Measurements from ENCODE around the gene IL12RB2.

IL12RB2 gene

DNA sequence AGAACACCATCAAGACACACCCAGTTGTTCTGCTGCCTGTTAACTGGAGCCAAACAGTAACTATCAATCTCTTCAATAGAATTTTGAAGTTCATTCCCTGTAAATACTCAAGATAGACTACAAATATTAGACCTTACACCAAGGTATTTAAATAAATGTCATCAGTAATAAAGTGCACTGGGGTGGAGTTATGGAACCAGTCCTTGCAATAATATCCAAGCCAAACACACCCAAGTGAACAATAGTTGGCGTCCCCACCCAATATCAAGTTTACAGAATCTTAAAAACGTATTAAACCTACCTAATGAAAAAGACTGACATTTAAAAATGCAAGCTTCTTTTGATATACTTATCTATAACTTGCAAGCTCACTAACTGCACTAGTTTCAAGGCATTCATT lies 119.8 kb downstream of the IL12RB2 start:
- H3K27ac ChIP-seq: no peak overlapping the region
- no peak for TF ChIP-seq ZFX (IDR thresholded peaks at IDR 0.05; ENCODE audit: borderline replicate concordance)

DNA sequence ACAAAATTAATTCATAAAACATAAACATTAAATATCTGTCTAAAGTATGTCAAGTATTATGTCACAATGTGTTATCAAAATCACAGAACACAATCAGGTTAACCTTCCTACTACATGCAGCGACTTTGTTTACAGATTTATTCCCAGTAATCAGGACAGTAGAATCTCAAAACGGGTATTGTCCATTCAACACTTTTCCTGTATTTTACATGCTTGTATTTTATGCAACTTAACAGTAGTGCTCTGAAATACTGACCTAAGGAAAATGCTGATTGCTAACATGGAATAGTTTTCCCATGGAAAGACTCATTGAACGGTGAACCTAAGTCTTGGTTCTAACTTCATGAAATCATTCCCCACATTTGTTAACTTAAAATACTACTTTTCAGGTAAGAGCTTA lies 120.3 kb downstream of the IL12RB2 start:
- H3K27ac ChIP-seq: peak overlapping the region; percentile 96; the same call in 1 of the 2 replicates

DNA sequence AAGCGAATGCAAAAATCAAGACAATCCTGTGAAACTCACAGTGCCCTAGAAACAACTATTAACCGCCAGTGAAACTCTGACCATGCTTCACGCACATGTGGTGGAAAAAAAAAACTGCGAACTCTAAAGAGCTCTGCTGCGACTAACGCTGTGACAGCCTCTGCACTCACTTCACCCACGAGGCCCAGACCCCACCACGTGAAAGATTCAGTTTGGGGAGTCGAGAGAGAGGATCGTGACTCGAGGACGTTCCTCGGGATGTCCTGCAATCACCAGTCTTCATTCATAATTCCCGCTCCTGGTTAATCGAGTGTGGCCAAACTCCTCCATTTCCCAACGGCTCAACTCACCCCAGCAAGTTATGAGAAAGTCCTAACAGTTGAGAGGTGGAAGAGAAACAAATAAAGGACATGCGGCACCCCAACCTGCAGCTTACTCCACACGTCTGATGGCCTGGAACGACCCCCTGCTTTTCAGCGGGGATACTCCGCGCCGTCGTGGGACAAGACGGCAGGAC lies 121.4 kb downstream of the IL12RB2 start:
- peak overlapping the region; percentile 96 for H3K27ac ChIP-seq

More for the DNA sequence above, 120.3 kb downstream of the IL12RB2 start:
- TF ChIP-seq, protein P1, sequence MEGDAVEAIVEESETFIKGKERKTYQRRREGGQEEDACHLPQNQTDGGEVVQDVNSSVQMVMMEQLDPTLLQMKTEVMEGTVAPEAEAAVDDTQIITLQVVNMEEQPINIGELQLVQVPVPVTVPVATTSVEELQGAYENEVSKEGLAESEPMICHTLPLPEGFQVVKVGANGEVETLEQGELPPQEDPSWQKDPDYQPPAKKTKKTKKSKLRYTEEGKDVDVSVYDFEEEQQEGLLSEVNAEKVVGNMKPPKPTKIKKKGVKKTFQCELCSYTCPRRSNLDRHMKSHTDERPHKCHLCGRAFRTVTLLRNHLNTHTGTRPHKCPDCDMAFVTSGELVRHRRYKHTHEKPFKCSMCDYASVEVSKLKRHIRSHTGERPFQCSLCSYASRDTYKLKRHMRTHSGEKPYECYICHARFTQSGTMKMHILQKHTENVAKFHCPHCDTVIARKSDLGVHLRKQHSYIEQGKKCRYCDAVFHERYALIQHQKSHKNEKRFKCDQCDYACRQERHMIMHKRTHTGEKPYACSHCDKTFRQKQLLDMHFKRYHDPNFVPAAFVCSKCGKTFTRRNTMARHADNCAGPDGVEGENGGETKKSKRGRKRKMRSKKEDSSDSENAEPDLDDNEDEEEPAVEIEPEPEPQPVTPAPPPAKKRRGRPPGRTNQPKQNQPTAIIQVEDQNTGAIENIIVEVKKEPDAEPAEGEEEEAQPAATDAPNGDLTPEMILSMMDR (IDR thresholded peaks at IDR 0.05): no peak
- TF ChIP-seq ZFX (IDR thresholded peaks at IDR 0.05; ENCODE audit: borderline replicate concordance): no peak

DNA sequence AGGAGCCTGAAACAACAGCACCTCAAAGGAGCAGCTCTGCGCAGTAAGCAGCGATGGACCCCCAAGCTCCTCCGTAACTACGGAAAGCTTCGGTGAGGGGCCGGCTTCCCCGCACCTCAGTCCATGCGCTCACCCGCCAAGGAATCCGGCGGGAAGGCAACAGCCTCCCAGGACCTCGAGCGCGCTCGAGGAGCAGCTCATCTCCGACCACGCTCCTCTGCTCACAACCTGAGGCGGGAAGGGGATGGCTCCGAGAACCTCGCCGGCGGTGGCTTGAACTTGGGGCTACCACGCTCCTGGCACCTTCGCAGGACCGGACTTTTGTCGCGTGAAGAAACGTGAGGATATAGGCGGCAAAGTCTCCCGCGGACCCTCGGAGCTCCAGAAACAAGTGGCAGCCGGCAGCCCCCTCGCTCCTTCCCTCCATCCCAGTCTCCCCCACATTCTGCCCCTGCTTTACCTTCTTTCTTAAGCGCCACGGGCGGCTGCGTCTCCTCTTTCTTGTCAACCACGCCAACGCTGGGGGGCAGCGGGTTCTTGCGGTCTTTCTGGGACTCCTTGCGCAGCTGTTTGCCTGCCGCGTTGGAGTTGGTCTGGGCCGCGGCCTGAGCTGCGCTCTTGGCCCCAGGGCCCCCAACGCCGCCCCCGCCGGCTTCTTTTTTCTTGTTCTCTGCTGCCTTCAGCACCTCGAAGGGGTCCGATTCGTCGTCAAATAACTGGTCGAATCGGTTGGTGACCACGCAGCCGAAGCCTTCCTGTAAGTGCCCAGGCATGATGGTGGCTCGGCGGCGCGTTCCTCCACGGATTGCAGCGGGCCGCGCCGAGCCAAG lies 122.1 kb downstream of the IL12RB2 start:
- TF ChIP-seq, protein P1 (IDR thresholded peaks at IDR 0.05): no peak
- no peak for TF ChIP-seq ZFX (IDR thresholded peaks at IDR 0.05; ENCODE audit: borderline replicate concordance)
- H3K27ac ChIP-seq: peak overlapping the region; percentile 96

More for the DNA sequence above, 121.4 kb downstream of the IL12RB2 start:
- TF ChIP-seq, protein P1 (IDR thresholded peaks at IDR 0.05): no peak
- TF ChIP-seq ZFX (IDR thresholded peaks at IDR 0.05; ENCODE audit: borderline replicate concordance): no peak

DNA sequence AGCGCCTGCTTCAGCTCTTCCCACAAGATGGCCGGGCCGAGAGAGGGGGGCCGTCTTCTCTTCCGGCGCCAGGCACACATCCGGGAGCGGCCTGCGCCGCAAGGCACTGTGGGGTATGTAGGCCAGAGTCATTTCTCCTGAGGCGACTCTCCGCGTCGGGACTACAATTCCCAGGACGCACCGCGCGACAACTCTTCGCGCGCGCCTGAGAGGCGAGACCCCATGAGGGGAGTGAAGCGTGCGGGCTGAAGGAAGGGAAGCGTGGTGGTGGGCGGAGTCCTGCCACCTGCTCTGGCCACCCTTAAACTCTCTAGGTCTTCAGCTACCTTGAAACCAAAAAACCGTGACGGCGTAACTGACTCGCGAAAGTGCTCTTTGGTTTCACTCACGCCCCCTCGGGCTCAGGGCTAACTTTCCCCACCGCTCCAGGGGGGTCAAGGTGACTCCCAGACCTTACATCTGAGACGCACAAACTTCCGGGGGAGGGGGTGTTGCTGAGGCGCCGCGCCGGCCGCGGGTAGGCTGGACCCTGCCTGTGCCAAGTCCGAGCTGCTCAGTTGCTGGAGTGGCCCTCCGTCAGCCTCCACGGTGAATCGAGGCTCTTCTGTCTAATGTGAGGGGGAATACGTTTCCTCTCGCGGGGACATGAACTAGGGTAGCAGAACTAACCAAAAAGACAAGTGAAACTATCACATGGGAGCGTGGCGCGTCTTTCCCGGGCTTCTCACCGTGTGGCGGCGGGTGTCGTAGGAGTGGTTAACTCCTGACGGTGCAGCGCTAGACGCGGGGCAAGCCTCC lies 122.9 kb downstream of the IL12RB2 start, which contains the start of gene SERBP1:
TSS of gene SERBP1 (minus strand) at position 45 of the 798 bp plus-strand sequence. CDS start 102 bp downstream, outside the sequence.
- TF ChIP-seq ZFX (IDR thresholded peaks at IDR 0.05; ENCODE audit: borderline replicate concordance): no peak
- H3K27ac ChIP-seq: peak within 1 kb of the TSS; percentile 96

DNA sequence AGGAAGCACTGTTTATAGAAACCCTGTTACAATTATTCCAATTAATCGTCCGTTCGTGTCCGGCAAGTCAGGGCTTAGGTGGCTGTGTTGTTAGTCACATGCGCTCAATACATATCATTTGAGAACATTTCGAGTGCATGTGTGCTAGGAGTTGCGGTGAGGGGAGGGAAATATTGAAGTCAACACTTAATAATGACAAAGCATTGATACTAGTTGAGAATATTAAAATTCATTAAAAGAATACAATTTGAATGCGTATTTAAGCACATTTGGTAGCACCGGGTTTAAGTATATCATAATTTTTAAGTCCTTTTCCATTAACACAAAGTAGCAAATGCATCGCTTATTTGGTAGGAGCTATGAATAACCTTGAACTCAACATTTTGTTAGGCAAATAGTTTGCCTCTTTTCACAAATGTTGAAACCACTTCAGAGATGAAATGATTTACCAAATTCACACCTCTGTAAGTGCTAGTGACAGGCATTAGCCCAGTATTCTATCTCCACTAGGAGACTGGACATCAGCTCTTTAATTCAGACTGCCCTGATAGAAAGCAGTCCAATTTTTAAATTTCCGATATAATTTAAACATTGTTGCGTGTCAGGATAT lies 123.6 kb downstream of the IL12RB2 start:
- peak overlapping the region; percentile 96 for H3K27ac ChIP-seq
- no peak for TF ChIP-seq ZFX (IDR thresholded peaks at IDR 0.05; ENCODE audit: borderline replicate concordance)
- TF ChIP-seq, protein P1 (IDR thresholded peaks at IDR 0.05): no peak

DNA sequence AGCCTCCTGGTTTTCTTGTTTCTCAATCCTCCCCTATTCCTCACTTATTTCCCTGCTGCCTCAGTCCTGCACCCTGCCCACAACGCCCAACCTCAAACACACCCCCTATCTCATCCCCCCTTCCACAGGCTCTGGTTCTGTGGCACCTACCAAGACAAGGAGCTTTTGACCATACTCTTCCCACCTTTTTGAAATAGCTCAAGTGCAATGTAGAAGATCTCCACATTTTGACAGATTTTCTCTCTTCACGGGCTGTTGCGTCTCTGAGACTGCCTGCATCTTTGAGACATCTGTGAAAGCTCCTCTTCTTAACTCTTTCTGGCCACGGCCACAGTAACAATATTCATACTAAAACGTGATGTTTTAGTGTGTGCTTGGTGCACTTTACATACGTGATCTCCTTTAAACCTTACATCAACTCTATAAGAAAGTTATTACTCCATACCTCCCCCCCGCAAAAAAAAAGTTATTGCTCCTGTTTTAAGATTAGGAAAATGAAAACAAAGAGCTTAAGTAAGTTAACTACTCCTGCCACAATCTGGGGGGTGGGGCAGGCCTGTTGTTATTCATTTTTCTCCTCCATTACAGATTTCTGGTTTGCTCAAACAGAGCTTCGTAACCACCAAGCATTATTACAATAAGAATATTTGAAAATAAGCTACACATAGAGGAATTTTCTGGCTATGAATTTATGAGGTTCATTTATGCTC lies 124.4 kb downstream of the IL12RB2 start:
- peak overlapping the region; percentile 96 for H3K27ac ChIP-seq
- TF ChIP-seq, protein P1 (IDR thresholded peaks at IDR 0.05): no peak
- TF ChIP-seq ZFX (IDR thresholded peaks at IDR 0.05; ENCODE audit: borderline replicate concordance): no peak
